Fibroblast of skin of back (primary cell): ENCODE data around the gene MOB1A.
"Not testable (repeated sequence)": the region's sequence is repeated elsewhere in the genome, so short reads cannot be mapped to it uniquely, and the experiment has no call there.

ENCODE experiments used
- DNase-seq: peaks from one replicate; pipeline ENCODE4 v3.0.0-alpha.2; 2013

The MOB1A gene

DNA sequence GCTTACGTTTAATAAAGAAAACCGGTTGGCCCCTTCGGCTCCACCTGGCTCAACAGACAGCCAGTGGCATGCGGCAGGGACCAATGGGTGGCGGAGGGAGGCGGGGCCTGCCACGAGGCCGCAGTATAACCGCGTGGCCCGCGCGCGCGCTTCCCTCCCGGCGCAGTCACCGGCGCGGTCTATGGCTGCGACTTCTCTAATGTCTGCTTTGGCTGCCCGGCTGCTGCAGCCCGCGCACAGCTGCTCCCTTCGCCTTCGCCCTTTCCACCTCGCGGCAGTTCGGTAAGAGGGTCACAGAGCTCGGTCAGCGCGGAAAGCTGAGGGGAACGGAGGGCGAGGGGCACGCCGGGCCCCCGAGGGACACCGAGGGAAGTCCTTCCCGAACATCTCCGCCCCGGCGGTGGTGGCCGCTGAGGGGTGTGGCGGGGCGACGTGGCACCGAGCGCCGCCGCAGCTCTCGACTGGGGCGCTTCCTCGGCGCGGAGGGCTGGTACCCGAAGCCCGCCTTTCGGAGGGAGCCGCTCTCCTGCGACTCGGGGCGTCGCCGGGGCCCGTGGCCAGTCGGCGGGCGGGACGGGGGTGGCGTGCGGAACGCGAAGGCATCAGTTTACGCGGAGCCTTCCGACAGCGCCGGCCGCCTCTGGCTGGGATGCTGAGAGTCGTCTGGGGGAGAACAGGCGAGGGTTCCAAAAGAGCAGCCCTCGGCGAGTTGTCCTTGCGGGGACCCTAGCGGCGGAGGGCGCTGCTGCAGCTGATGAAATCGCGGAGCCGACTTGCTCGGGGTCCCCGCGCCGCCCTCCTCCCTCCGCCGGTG lies 20.0 kb upstream of the MOB1A start, which contains the start of gene MTHFD2:
Gene MTHFD2 (plus strand): TSS at position 155 of the 814 bp plus-strand sequence. CDS start 27 bp downstream, at position 182.
- DNase-seq, result peak; percentile 99

GRCh38 chr2:74198023-74198460 lies 19.4 kb upstream of the MOB1A start:
- DNase-seq, result no peak

DNA sequence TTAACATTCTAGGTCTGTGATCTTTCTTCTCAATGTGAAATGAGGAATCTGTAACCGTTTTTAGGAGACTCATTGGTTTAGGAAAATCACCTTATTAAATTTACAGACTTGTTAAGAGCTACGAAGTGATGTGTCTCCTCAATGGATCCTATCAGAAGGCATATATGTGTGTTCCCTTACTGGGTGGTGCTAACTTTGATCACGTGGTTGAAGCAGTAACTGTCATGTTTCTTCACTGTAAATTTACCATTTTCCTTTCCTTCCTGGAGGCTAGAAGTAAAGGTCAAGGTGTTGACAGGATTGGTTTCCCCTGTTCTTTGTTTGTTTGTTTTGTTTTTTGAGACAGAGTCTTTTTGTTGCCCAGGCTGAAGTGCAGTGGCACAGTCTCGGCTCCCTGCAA lies 18.4 kb upstream of the MOB1A start:
- no peak for DNase-seq

DNA sequence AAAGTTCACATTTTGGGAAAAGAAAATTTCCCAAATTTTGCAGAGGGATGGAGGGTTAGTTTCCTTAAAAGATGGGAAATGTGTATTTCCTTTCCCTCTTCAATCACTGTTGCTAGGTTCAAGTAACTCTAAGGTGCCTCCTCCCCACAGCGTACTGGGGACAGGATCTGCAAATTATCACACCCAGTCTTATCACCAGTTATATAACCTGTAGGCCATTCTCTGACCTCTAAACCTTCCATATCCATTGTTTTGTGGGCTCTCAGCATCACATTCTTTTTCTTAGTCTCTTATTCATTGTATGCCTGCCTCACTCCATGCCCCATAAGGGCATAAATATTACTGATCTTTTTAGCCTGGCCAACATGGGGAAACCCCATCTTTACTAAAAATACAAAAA lies 16.1 kb upstream of the MOB1A start:
- DNase-seq, result no peak

GRCh38 chr2:74191596-74192380 lies 13.1 kb upstream of the MOB1A start:
- no peak for DNase-seq

GRCh38 chr2:74188696-74189095 lies 10.0 kb upstream of the MOB1A start:
- DNase-seq, result no peak

- DNase-seq, result peak; percentile 46
These were observed 9.4 kb upstream of the MOB1A start for GRCh38 chr2:74188018-74188601.

DNA sequence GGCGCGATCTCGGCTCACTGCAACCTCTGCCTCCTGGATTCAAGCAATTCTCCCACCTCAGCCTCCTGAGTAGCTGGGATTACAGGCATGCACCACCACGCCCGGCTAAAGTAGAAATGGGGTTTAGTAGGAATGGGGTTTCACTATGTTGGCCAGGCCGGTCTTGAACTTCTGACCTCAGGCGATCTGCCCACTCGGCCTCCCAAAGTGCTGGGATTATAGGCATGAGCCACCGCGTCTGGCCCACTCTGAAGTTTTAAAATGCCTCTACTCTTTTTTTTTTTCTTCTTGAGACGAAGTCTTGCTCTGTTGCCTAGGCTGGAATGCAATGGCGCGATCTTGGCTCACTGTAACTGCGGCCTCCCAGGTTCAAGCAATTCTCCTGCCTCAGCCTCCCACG lies 8.0 kb upstream of the MOB1A start:
- not testable (repeated sequence) for DNase-seq

DNA sequence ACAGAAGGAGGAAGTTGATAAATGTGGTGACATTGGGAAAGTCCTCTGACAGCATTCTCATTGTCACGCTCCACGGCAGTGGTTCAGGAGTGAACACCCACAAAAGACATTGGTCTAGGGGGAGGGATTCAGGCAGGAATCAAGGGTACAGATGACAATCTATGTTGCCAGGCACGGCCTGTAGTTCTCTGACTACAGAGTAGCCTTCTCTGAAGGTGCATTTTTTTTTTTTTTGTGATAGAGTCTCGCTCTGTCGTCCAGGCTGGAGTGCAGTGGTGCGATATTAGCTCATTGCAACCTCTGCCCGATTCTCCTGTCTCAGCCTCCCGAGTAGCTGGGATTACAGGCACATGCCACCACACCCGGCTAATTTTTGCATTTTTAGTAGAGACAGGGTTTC lies 7.4 kb upstream of the MOB1A start:
- no peak for DNase-seq

DNA sequence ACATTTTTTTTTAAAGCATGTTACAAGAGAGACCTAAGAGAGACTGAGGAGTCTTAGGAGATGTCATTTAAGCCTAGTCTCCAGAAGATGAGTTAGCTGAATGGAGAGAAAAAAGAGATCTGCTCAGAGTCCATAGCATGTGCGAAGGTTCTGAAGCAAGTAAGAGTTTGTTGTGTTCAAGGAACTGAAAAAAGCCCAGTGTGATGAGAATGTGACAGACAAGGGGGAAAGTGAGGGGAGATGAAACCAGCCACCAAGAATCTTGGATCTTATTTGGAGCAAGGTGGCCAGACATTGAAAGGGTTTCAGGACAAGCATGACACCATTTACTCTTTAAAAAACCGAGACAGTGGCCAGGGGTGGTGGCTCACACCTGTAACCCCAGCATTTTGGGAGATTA lies 5.2 kb upstream of the MOB1A start:
- no peak for DNase-seq

DNA sequence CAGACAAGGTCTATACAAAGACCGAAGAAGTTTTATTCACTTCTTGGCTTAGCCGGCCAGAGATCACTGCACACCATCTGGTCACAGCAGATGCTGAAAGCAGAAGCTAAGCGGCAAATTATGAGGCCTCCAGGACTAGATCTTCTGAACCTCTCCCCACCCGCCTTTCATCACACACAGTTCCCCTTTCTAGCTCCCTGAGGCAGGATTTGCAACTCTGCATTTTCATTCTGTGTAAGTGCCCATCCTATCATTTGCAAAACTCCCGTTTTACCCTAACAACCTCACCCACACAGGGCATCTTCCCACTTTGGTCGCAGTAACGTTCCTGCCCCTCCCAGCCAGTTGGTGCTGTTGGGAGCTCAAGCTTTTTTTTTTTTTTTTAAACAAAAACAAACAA lies 3.1 kb upstream of the MOB1A start:
- no peak for DNase-seq

- DNase-seq, result no peak
These were observed 585 bp upstream of the MOB1A start for GRCh38 chr2:74179063-74179865.

DNA sequence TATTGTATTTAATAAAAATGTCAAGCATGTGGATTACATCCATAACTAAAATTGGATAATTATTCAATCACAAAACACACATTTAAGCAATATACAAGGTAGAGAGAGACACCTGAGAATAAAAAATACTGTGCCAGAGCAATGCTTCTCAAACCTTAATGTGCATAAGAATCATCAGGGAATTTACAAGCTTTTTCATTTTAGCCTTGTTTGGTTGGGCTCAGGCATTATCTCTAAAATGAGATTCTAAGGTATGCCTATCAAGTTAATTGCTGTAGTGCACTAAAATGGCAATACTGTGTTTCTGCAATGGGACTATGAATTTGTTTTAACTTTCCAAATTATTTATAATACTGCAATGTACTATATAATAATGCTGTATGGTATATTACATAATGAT lies 983 bp downstream of the MOB1A start:
- no peak for DNase-seq

GRCh38 chr2:74174909-74175308 lies 3.8 kb downstream of the MOB1A start:
- no peak for DNase-seq

DNA sequence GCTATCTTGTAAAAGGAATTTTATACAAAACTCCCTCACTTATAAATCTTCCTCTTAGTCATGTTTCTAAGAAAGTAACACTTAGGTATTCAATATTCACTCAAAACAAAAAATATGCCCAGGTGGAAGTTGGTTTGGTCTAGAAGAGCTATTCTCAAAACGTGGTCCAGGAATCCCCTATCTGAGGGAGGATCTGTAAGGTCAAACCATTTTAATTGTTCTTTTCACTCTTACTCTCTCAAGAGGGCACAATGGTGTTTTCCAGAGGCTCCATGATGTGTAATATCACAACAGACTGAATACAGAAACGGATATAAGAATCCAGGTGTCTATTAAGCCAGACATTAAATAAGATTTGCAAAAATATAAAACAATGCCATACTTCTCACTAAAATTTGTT lies 9.9 kb downstream of the MOB1A start:
- DNase-seq, result no peak

DNA sequence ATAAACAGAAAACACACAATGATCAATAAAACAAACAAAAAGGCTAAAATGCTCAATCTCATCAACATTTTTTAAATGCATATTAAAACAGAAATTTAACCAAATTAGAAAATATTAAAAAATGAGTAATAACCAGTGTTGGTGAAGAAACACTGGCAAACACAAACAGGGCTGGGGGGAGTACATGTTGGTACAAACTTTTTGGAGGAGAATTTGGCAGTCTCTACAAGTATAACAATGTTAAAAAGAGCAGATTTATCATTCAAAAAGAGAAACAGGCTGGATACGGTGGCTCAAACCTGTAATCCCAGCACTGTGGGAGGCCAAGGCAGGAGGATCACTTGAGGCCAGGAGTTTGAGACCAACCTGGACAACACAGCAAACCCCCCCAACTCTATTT lies 13.9 kb downstream of the MOB1A start:
- no peak for DNase-seq

- DNase-seq, result no peak
These were observed 15.7 kb downstream of the MOB1A start for GRCh38 chr2:74162951-74163350.

GRCh38 chr2:74155830-74156229 lies 22.8 kb downstream of the MOB1A start:
- DNase-seq, result no peak

GRCh38 chr2:74152954-74153353 lies 25.7 kb downstream of the MOB1A start:
- DNase-seq, result no peak

DNA sequence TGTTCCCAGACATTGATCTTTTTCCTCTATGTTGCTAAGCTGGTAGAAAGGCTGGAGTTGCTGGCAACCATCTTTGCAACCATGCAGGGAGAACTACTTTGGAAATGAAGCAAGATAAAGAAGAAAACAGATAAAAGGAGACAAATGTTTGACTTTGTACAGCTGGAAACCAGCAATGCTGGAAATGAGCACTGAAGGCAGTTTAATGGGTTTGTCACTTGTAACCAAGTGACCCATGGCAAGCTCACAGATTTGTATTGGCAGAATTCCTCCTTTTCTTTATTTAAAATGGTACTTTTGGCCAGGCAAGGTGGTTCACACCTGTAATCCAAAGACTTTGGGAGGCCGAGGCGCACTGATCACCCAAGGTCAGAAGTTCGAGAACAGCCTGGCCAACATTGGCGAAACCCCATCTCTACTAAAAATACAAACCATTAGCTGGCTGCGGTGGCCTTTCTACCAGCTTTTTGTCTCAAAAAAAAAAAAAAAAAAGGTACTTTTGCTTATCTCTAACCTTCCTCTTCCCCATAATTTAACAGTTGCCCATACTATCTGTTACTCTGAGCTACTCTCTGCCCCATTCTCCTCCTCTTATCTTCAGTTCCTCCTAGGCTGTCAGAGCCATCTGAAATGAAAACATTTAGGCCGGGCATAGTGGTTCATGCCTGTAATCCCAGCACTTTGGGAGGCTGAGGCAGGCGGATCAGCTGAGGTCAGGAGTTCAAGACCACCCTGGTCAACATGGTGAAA lies 28.9 kb downstream of the MOB1A start:
- no peak for DNase-seq

DNA sequence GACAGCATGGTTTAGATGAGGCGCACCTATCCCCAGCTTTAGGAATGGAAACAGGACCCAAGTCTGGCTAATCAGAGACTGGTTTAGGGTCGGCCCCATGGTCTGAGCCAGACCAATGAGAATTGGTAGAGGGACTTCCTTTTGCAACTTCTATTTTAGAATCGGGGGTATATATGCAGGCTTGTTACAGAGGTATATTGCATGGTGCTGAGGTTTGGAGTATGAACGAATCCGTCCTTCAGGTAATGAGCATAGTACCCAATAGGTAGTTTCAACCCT lies 29.5 kb downstream of the MOB1A start:
- DNase-seq, result no peak
